Mononuclear cell (primary cell): Measurements from ENCODE around the gene TCTN3. TPM values are rescaled to one million over a fixed set of nuclear protein-coding genes. Genes with fewer than 3 reads are reported as not detected.

ENCODE experiments used
- H3K27me3 ChIP-seq: 2 replicates; pipeline ENCODE4 v1.6.0; 2011; ENCODE audit warnings: low read length, control low read depth; ENCODE audit not compliant: insufficient read depth
- H3K4me1 ChIP-seq: 2 replicates; pipeline ENCODE4 v1.5.1; 2011; ENCODE audit warnings: mild to moderate bottlenecking, low read length, control low read depth; ENCODE audit not compliant: insufficient read depth
- H3K4me3 ChIP-seq: 2 replicates; pipeline ENCODE4 v1.5.1; 2011; ENCODE audit warnings: mild to moderate bottlenecking, low read length, moderate library complexity
- H3K9me3 ChIP-seq: 2 replicates; pipeline ENCODE4 v1.5.1; 2011; ENCODE audit warnings: low read depth, mild to moderate bottlenecking, control low read depth, low read length
- total RNA-seq: library from RNA; depleted of rRNA; stranded (reverse); fragments of >200 nt; gene quantifications from one replicate; pipeline ENCODE4 v1.2.3, GENCODE V29; 2012

The TCTN3 gene
- total RNA-seq, 1 donor: 8.7 TPM

GRCh38 chr10:95618101-95618500 lies 75.6 kb downstream of the TCTN3 start:
- Histone ChIP-seq H3K4me1 (no peaks in the 10 kb centered on the region), H3K27me3 (no peaks in the 10 kb centered on the region), H3K9me3 (no peaks in the 10 kb centered on the region), H3K4me3 (no peak overlapping the region)

- H3K4me1 ChIP-seq: no peaks in the 10 kb centered on the region
- H3K27me3 ChIP-seq: no peaks in the 10 kb centered on the region
- H3K9me3 ChIP-seq: no peaks in the 10 kb centered on the region
- H3K4me3 ChIP-seq: no peak overlapping the region
Observed at GRCh38 chr10:95616446-95616845, 77.3 kb downstream of the TCTN3 start.

Other genes with a start within 250 kb of the TCTN3 start
- gene SORBS1, start 132.6 kb downstream of the TCTN3 start, total RNA-seq: 5.2 TPM
- gene ALDH18A1, start 37.2 kb downstream of the TCTN3 start, total RNA-seq: 5.9 TPM
- 30.1 TPM for gene ENTPD1, start 62.2 kb upstream of the TCTN3 start, total RNA-seq
- 1.2 TPM for gene CC2D2B, start 214.0 kb upstream of the TCTN3 start, total RNA-seq